HG02642 (cell line): ENCODE measurements around the gene PARP16.

Experiments
- ATAC-seq: cut with Tn5 transposase; IDR thresholded peaks from one replicate; pipeline ENCODE4 v1.9.1; 2021; ENCODE audit warnings: mild to moderate bottlenecking; ENCODE audit not compliant: unreplicated experiment, poor library complexity

The PARP16 gene

GRCh38 chr15:65286704-65287519, at the start of gene PARP16:
Gene PARP16, minus strand, starts transcription at chr15:65286883. Its CDS starts 457 bp downstream, at chr15:65286426.
- ATAC-seq: peak; percentile 90

- no peak for ATAC-seq
Measured at GRCh38 chr15:65335278-65336055, 48.8 kb upstream of the PARP16 start.

- no peak for ATAC-seq
Measured at GRCh38 chr15:65334586-65335231, 48.0 kb upstream of the PARP16 start.

- ATAC-seq: no peak
Measured at GRCh38 chr15:65333856-65334255, 47.2 kb upstream of the PARP16 start.

GRCh38 chr15:65333148-65333820, 46.6 kb upstream of the PARP16 start:
- ATAC-seq: no peak

- no peak for ATAC-seq
Measured at GRCh38 chr15:65332391-65333147, 45.9 kb upstream of the PARP16 start.

- ATAC-seq: no peak
Measured at GRCh38 chr15:65331811-65332210, 45.1 kb upstream of the PARP16 start.

- no peak for ATAC-seq
Measured at GRCh38 chr15:65330934-65331645, 44.4 kb upstream of the PARP16 start.

GRCh38 chr15:65329984-65330735, 43.5 kb upstream of the PARP16 start:
- ATAC-seq: no peak

GRCh38 chr15:65329288-65329983, 42.8 kb upstream of the PARP16 start:
- no peak for ATAC-seq

- no peak for ATAC-seq
Measured at GRCh38 chr15:65328506-65329287, 42.0 kb upstream of the PARP16 start.

- no peak for ATAC-seq
Measured at GRCh38 chr15:65327651-65328393, 41.1 kb upstream of the PARP16 start.

- no peak for ATAC-seq
Measured at GRCh38 chr15:65326818-65327217, 40.1 kb upstream of the PARP16 start.

GRCh38 chr15:65326117-65326526, 39.4 kb upstream of the PARP16 start:
- no peak for ATAC-seq

GRCh38 chr15:65323071-65323511, 36.4 kb upstream of the PARP16 start:
- no peak for ATAC-seq

GRCh38 chr15:65318870-65319356, 32.2 kb upstream of the PARP16 start:
- peak; percentile 54 for ATAC-seq
